DOHH2 (cell line): Measurements from ENCODE around the gene NAP1L1.

Experiments used
- H3F3A ChIP-seq: fragments of 200-600 bp; sonication (generic), shearing (Covaris generic); 2 replicates; pipeline ENCODE4 v1.6.0; 2016; ENCODE audit warnings: antibody characterized with exemption, mild to moderate bottlenecking; ENCODE audit not compliant: control insufficient read depth, insufficient read depth
- H3K27ac ChIP-seq: fragments of 200-600 bp; sonication (generic); 2 replicates; pipeline ENCODE4 v1.5.1; 2014; ENCODE audit warnings: low read depth, mild to moderate bottlenecking, low read length, moderate library complexity
- H3K27me3 ChIP-seq: fragments of 200-600 bp; sonication (generic); 2 replicates; pipeline ENCODE4 v1.6.1; 2014; ENCODE audit warnings: mild to moderate bottlenecking, low read length, mixed read lengths; ENCODE audit not compliant: control insufficient read depth
- H3K36me3 ChIP-seq: fragments of 200-600 bp; sonication (generic); 2 replicates; pipeline ENCODE4 v1.6.1; 2014; ENCODE audit warnings: mild to moderate bottlenecking, low read length, moderate library complexity, mixed read lengths; ENCODE audit not compliant: control insufficient read depth
- H3K4me1 ChIP-seq: fragments of 200-600 bp; sonication (generic); 2 replicates; pipeline ENCODE4 v1.6.1; 2014; ENCODE audit warnings: mild to moderate bottlenecking, low read length, mixed read lengths; ENCODE audit not compliant: control insufficient read depth
- H3K4me2 ChIP-seq: fragments of 200-600 bp; sonication (generic); 2 replicates; pipeline ENCODE4 v1.6.0; 2014; ENCODE audit warnings: mild to moderate bottlenecking, low read length, moderate library complexity
- H3K4me3 ChIP-seq: fragments of 200-600 bp; sonication (generic); 2 replicates; pipeline ENCODE4 v1.5.1; 2014; ENCODE audit warnings: mild to moderate bottlenecking, low read length, mixed read lengths
- H3K79me2 ChIP-seq: fragments of 200-600 bp; sonication (generic); 2 replicates; pipeline ENCODE4 v1.6.1; 2014; ENCODE audit warnings: mild to moderate bottlenecking, low read length, mixed read lengths; ENCODE audit not compliant: control insufficient read depth
- H3K9me2 ChIP-seq: fragments of 200-600 bp; sonication (generic); replicated peaks from 2 replicates; pipeline ENCODE4 v1.6.1; 2014; ENCODE audit warnings: mild to moderate bottlenecking, low read length, mixed read lengths; ENCODE audit not compliant: control insufficient read depth
- H3K9me3 ChIP-seq: fragments of 200-600 bp; sonication (generic); 2 replicates; pipeline ENCODE4 v1.6.1; 2014; ENCODE audit warnings: antibody characterized with exemption, low read length, mixed read lengths; ENCODE audit not compliant: control insufficient read depth, insufficient read depth
- H4K20me1 ChIP-seq: fragments of 200-600 bp; sonication (generic); 2 replicates; pipeline ENCODE4 v1.6.0; 2014; ENCODE audit warnings: low read depth, mild to moderate bottlenecking, antibody characterized with exemption, low read length, moderate library complexity; ENCODE audit not compliant: control insufficient read depth, insufficient read depth
- EZH2phosphoT487 ChIP-seq: fragments of 200-600 bp; sonication (generic); IDR thresholded peaks from 2 replicates; pipeline ENCODE4 v1.6.1; 2017; ENCODE audit warnings: borderline replicate concordance, mild to moderate bottlenecking, antibody characterized with exemption, low read length, moderate library complexity, mixed read lengths
- TF ChIP-seq, protein P1 (sequence below): fragments of 200-600 bp; sonication (generic); IDR thresholded peaks from one replicate; pipeline ENCODE4 v1.5.1; 2014; ENCODE audit warnings: antibody characterized with exemption, mild to moderate bottlenecking, low read depth, low read length; ENCODE audit not compliant: poor library complexity, severe bottlenecking

NAP1L1 gene

DNA sequence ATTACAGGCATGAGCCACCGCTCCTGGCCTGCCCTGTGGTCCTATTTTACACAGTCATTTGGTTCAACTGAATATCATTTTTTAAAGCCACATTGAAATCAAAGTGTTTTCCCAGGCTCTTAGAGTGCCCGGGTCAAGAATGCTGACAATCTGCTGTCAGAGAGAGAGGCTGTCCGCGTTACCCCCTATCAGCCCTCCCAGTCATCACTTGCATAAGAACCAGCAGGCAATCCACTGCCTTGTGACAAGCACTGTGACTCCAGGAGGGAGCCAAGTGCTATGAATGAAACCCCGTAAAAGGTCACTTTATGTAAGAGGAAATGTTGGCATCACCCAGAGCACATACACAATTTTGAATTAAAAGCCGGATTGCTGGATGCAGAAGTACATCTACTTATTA, 66.4 kb downstream of the NAP1L1 start:
- TF ChIP-seq, protein P1, sequence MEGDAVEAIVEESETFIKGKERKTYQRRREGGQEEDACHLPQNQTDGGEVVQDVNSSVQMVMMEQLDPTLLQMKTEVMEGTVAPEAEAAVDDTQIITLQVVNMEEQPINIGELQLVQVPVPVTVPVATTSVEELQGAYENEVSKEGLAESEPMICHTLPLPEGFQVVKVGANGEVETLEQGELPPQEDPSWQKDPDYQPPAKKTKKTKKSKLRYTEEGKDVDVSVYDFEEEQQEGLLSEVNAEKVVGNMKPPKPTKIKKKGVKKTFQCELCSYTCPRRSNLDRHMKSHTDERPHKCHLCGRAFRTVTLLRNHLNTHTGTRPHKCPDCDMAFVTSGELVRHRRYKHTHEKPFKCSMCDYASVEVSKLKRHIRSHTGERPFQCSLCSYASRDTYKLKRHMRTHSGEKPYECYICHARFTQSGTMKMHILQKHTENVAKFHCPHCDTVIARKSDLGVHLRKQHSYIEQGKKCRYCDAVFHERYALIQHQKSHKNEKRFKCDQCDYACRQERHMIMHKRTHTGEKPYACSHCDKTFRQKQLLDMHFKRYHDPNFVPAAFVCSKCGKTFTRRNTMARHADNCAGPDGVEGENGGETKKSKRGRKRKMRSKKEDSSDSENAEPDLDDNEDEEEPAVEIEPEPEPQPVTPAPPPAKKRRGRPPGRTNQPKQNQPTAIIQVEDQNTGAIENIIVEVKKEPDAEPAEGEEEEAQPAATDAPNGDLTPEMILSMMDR, result no peak
- no peak for TF ChIP-seq EZH2phosphoT487
- Histone ChIP-seq H3K27me3 (no peaks in the 10 kb centered on the region), H3F3A (no peaks in the 10 kb centered on the region), H3K4me2 (no peak overlapping the region), H3K79me2 (no peaks in the 10 kb centered on the region), H3K4me1 (no peaks in the 10 kb centered on the region), H3K9me2 (no peaks in the 10 kb centered on the region), H3K27ac (no peak overlapping the region), H3K9me3 (no peaks in the 10 kb centered on the region), H4K20me1 (no peaks in the 10 kb centered on the region), H3K4me3 (no peak overlapping the region), H3K36me3 (no peaks in the 10 kb centered on the region)

GRCh38 chr12:76014007-76014406, 70.5 kb downstream of the NAP1L1 start:
- Histone ChIP-seq H3K9me3 (no peaks in the 10 kb centered on the region), H3K79me2 (no peaks in the 10 kb centered on the region), H3K36me3 (no peaks in the 10 kb centered on the region), H3K4me2 (no peak overlapping the region), H3K27ac (no peak overlapping the region), H3K9me2 (no peaks in the 10 kb centered on the region), H3K4me3 (no peak overlapping the region), H3K27me3 (no peaks in the 10 kb centered on the region), H3F3A (no peaks in the 10 kb centered on the region), H4K20me1 (no peaks in the 10 kb centered on the region), H3K4me1 (no peaks in the 10 kb centered on the region)
- TF ChIP-seq, protein P1, result no peak
- TF ChIP-seq EZH2phosphoT487, result no peak

GRCh38 chr12:76013603-76014002, 70.9 kb downstream of the NAP1L1 start:
- Histone ChIP-seq H3K4me1 (no peaks in the 10 kb centered on the region), H3K4me2 (no peak overlapping the region), H3F3A (no peaks in the 10 kb centered on the region), H3K36me3 (no peaks in the 10 kb centered on the region), H3K27me3 (no peaks in the 10 kb centered on the region), H4K20me1 (no peaks in the 10 kb centered on the region), H3K27ac (no peak overlapping the region), H3K9me2 (no peaks in the 10 kb centered on the region), H3K4me3 (no peak overlapping the region), H3K79me2 (no peaks in the 10 kb centered on the region), H3K9me3 (no peaks in the 10 kb centered on the region)
- no peak for TF ChIP-seq EZH2phosphoT487
- TF ChIP-seq, protein P1, result no peak

GRCh38 chr12:76012644-76013043, 71.8 kb downstream of the NAP1L1 start:
- 0 out of 2 replicates have a peak, but pooled peaks cover 2% of the 10 kb centered on the region for H3K27me3 ChIP-seq
- no peak overlapping the region for H3K27ac ChIP-seq
- H3K9me2 ChIP-seq, result no peaks in the 10 kb centered on the region
- no peak for TF ChIP-seq EZH2phosphoT487
- TF ChIP-seq, protein P1, result no peak
- no peaks in the 10 kb centered on the region for H3K9me3 ChIP-seq
- H3K36me3 ChIP-seq, result no peaks in the 10 kb centered on the region
- no peak overlapping the region for H3K4me2 ChIP-seq
- no peaks in the 10 kb centered on the region for H3K79me2 ChIP-seq
- no peaks in the 10 kb centered on the region for H3K4me1 ChIP-seq
- no peak overlapping the region for H3K4me3 ChIP-seq
- H4K20me1 ChIP-seq, result no peaks in the 10 kb centered on the region
- H3F3A ChIP-seq, result no peaks in the 10 kb centered on the region
